HG03571 (cell line): ENCODE results near the gene IP6K2.

ENCODE experiments used
- ATAC-seq: cut with Tn5 transposase; IDR thresholded peaks from one replicate; pipeline ENCODE4 v1.9.1; 2021; ENCODE audit not compliant: unreplicated experiment

Gene IP6K2

GRCh38 chr3:48644898-48645760, 71.9 kb downstream of the IP6K2 start:
- no peak for ATAC-seq

DNA sequence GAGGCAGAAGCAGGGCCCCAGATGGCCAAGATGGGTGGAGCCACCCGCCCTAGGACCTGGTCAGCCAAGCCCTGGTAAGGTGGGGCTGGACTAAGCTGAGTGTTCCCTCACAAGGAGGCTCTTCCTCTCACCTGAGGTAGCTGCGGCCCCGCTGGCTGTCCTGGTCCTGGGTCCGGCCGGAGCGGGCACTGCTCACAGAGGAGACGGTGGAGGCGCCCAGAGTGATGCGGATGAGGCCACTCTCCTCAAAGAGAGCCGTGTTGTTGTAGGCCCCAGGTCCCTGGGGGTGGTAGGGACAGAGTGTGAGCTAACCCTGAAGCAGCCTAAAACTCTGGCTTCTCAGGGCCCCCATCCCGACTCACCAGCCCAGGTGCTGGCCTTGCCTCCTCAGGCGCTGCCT, 74.4 kb downstream of the IP6K2 start:
- no peak for ATAC-seq

DNA sequence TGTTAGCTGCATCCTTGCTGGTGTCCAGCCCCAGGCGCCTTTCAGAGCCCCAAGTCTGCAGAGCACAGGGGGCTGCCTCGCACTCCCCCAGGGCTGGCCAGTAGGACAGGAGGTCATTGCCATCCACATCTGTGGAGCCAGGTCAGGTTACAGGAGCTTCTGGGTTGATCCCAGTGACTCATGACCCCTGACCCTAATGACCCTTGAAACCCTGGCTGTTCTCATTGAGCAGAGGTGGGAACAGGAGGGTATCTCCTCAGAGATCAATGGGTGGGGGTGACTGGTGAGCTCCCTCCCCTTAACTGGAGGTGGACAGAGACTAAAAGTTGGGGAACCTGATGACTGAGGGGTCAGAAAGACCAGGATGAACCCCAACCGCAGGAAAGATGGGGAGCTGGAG, 75.6 kb downstream of the IP6K2 start:
- no peak for ATAC-seq

- no peak for ATAC-seq
These were observed 76.9 kb downstream of the IP6K2 start for GRCh38 chr3:48639944-48640606.
